NB4 (cell line): ENCODE data around the gene MME.

Experiments
- CTCF ChIP-seq: IDR thresholded peaks from one replicate; pipeline ENCODE4 v1.5.1; 2012; ENCODE audit warnings: low read depth, low read length
- MYC ChIP-seq: IDR thresholded peaks from 2 replicates; pipeline ENCODE4 v1.6.1; 2011; ENCODE audit warnings: low read depth, low read length

GRCh38 chr3:155227141-155227540, 147.0 kb downstream of the MME start:
- no peak for TF ChIP-seq CTCF
- TF ChIP-seq MYC, result no peak
